Measurements from ENCODE around the gene TNFRSF4.

GRCh38 chr1:1235016-1235744, 21.2 kb upstream of the TNFRSF4 start:
- TF ChIP-seq CTCF (conservative IDR thresholded peaks at IDR 0.05): no peak
- no peak for TF ChIP-seq ZFX (IDR thresholded peaks at IDR 0.05)
